Fibroblast of villous mesenchyme (primary cell): ENCODE results near the gene MEN1. TPM values are rescaled to one million over a fixed set of nuclear protein-coding genes. Genes with fewer than 3 reads are reported as not detected.
A peak's percentile ranks its signal among the peaks of the same experiment; 100 is the strongest.

ENCODE experiments used
- DNase-seq: peaks from one replicate; pipeline ENCODE4 v3.0.0-alpha.2; 2010; ENCODE audit warnings: low read depth
- H3K4me3 ChIP-seq: 2 replicates; pipeline ENCODE4 v1.5.1; 2011; ENCODE audit warnings: low read depth, mild to moderate bottlenecking, low read length
- CTCF ChIP-seq: IDR thresholded peaks from 2 replicates; pipeline ENCODE4 v1.5.1; 2012; ENCODE audit warnings: low read depth, mild to moderate bottlenecking, low read length; ENCODE audit not compliant: insufficient read depth
- total RNA-seq: library from RNA; depleted of rRNA; stranded (reverse); fragments of >200 nt; gene quantifications from 2 replicates; pipeline ENCODE4 v1.2.3, GENCODE V29; 2012

Gene MEN1
- total RNA-seq, 1 donor, result 17.7 TPM

- TF ChIP-seq CTCF, result no peak
- no peak overlapping the region for H3K4me3 ChIP-seq
- no peak for DNase-seq
These were observed 5.8 kb downstream of the MEN1 start for GRCh38 chr11:64804346-64805210.

- peak overlapping the region; percentile 76 for H3K4me3 ChIP-seq
- no peak for DNase-seq
- no peak for TF ChIP-seq CTCF
These were observed 6.5 kb downstream of the MEN1 start for GRCh38 chr11:64803846-64804345.

GRCh38 chr11:64803158-64803845 lies 7.0 kb downstream of the MEN1 start, which contains the start of gene MAP4K2:
MAP4K2 (minus strand) TSS chr11:64803214; CDS start chr11:64803149, 65 bp downstream.
- H3K4me3 ChIP-seq, result peak within 1 kb of the TSS; percentile 76
- peak; percentile 83 for DNase-seq
- TF ChIP-seq CTCF, result no peak

- no peak for TF ChIP-seq CTCF
- DNase-seq, result no peak
- peak overlapping the region; percentile 64 for H3K4me3 ChIP-seq
These were observed 7.8 kb downstream of the MEN1 start for GRCh38 chr11:64802370-64803157.

GRCh38 chr11:64801561-64802369 lies 8.6 kb downstream of the MEN1 start:
- no peak for DNase-seq
- peak overlapping the region; percentile 64 for H3K4me3 ChIP-seq
- TF ChIP-seq CTCF, result no peak

GRCh38 chr11:64801158-64801464 lies 9.2 kb downstream of the MEN1 start:
- no peak for DNase-seq
- no peak overlapping the region for H3K4me3 ChIP-seq
- TF ChIP-seq CTCF, result no peak
